GM18507 (cell line): ENCODE data around the gene GRIN2A.

Experiments
- DNase-seq: peaks from one replicate; pipeline ENCODE4 v3.0.0; 2011; ENCODE audit warnings: low read depth; ENCODE audit not compliant: insufficient read length; ENCODE audit errors: extremely low spot score
- FAIRE-seq: peaks from 2 replicates; lab custom pipeline; 2011; peaks lifted over from hg19 to GRCh38; lab: Jason Lieb, UNC

The GRIN2A gene

DNA sequence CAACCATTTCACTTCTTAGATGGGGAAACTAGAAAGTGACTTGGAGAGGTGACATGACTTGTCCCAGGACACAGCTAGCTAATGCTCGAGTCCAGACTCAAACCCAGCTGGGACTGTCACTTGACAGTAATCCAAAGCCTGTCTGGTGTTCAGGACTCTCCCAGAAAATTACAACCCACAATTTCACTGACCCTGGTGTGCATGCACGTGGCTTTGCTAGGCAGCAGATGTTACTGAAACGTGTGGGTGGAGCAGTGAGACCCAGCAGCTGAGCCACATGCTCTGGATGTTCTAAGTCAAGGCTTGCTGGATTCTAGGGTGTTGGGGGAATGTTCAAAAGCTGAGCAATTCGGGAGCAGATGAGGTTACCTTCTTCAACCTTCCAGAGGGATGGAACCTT is 364.6 kb downstream of the GRIN2A start:
- DNase-seq, result no peak
- FAIRE-seq, result no peak

GRCh38 chr16:9816644-9817043 is 365.6 kb downstream of the GRIN2A start:
- no peak for FAIRE-seq
- DNase-seq, result no peak

DNA sequence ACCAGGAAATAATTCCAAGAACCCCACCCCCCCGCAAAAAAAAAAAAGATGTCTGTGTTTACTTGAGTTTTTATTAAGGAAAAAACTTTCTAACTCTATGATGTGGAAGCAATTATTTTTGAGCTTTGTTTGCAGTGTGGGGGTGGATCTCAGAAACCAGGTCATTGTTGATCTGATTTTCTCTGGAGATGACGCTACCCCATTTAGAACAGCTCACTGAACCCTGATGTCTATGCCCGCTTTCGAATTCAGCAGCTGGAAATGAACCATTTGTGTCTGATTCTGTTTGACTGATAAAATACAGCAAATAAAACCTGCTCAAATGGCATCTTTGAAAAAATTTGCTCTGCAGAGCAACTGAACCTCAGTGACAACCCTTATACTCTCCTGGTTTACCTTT is 368.6 kb downstream of the GRIN2A start:
- FAIRE-seq (no peak), DNase-seq (no peak)

- FAIRE-seq, result no peak
- DNase-seq, result no peak
Observed at GRCh38 chr16:9808210-9808609, 374.0 kb downstream of the GRIN2A start.

- no peak for FAIRE-seq
- no peak for DNase-seq
Observed at GRCh38 chr16:9807302-9807701, 374.9 kb downstream of the GRIN2A start.

GRCh38 chr16:9805109-9805508 is 377.1 kb downstream of the GRIN2A start:
- DNase-seq (no peak), FAIRE-seq (no peak)

GRCh38 chr16:9802160-9802559 is 380.1 kb downstream of the GRIN2A start:
- DNase-seq (no peak), FAIRE-seq (no peak)

DNA sequence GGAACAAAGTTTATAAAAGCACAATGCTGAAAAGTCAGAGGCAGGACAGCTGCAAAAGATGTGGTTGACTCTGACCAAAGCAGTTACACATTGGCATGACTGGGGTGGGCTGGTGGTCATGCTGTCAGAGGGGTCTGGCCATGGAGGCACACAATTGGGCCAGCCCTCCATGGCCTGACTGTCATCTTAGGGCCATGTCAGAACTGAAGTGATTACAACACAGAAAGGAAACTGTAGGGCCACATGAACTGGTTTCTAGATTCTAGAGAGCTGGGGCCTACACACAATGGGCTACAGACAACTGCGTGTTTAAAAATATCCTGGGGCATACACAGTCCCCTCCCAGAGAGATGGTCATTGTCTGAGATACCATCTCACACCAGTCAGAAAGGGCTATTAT is 380.6 kb downstream of the GRIN2A start:
- FAIRE-seq, result no peak
- no peak for DNase-seq

- DNase-seq, result no peak
Observed at GRCh38 chr16:9800186-9800738, 382.0 kb downstream of the GRIN2A start.

GRCh38 chr16:9798952-9799580 is 383.2 kb downstream of the GRIN2A start:
- FAIRE-seq (no peak), DNase-seq (no peak)

More at GRCh38 chr16:9800186-9800738, 382.0 kb downstream of the GRIN2A start:
- no peak for FAIRE-seq

DNA sequence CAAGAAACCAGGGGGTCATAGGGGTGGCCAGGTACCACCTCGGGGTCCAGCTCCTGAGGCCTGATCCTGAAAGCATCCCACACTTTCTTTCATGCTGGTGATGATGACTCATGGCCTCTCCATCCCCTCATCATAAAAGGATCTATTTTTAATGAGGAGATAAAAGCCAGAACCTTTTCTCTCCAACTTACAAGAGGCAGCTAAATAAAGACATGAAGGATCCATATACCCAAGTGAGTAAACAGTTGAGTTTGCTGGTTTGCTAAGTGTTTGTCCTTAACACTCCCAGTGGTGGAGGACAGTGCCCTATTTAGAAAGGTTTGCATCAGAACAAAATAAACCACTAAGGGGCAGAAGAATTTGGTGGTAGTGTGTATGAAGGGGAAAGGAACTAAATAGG is 383.8 kb downstream of the GRIN2A start:
- DNase-seq (no peak), FAIRE-seq (no peak)

DNA sequence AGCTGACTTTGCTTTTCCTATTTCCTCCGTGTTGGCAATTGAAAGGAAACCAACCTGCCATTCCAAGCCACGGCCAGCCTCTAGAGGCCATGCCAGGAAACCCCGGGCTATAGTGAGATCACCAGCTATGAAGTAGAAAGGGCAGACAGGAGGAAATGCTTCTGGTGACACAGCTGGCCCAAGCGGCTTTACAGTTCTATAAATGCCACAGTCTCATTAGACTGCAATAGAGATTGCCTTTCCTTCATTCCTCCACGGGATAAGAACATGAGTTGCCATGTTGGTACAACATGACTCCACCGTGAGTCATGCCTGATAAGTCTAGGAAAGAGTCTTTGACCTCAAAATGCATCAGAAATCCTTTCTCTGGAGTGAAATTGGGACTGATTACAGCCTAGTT is 384.9 kb downstream of the GRIN2A start:
- no peak for DNase-seq
- no peak for FAIRE-seq

DNA sequence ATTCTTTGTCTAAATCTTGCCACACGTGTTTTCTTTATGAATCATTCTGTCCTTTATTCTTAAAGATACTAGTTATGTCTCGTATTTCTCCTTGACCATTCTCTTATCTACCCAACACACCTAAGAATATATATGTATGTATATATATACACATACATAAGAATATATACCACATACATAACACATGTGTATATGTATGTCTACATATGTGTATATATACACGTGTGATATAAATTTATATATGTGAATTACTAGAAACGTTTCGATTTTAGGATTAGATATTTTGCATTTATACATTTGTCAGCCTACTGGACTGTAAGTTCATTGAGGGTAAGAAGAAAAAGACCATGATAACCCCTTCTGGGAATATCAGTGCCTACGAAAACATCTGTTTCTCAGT is 388.6 kb downstream of the GRIN2A start:
- no peak for DNase-seq
- no peak for FAIRE-seq

- DNase-seq, result no peak
- no peak for FAIRE-seq
Observed at GRCh38 chr16:9791556-9791955, 390.7 kb downstream of the GRIN2A start.

DNA sequence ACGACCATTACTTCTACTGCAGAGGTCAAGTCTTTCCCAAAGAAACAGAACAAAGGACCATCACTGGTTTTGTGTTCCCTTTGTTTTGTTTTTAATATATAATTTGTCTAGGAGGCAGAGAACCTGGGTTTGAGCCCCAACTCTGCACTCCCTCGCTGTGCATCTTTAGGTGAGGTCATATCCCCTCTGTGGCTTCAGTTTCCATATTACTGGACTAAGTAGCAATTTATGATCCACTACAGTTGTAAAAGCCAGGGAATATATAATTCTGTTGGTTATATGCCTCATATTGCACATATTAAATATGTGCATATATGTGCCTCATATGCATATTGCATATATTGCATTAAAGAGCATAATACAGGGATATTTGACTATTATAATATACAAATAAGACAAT is 392.0 kb downstream of the GRIN2A start:
- DNase-seq (no peak), FAIRE-seq (no peak)

DNA sequence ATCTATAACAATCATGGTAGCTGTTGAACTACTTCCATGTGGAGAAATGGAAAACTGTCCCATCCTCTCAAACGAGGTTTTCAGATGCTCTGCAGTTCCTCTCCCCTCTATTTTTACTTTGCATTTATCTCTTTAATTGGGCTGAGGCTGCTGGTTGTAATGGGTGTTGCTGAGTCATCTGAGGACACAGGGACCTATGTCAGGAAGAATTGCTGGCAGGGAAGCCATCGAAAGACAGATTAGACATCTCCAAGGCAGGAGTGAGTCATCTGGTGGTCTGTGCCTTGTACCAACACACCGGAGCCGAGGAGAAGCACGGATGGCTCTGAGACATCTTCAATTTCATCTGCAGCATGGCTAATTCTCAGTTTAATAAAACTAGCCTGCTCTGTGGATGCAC is 394.5 kb downstream of the GRIN2A start:
- FAIRE-seq (no peak), DNase-seq (no peak)

- no peak for FAIRE-seq
- DNase-seq, result no peak
Observed at GRCh38 chr16:9780831-9781230, 401.4 kb downstream of the GRIN2A start.

DNA sequence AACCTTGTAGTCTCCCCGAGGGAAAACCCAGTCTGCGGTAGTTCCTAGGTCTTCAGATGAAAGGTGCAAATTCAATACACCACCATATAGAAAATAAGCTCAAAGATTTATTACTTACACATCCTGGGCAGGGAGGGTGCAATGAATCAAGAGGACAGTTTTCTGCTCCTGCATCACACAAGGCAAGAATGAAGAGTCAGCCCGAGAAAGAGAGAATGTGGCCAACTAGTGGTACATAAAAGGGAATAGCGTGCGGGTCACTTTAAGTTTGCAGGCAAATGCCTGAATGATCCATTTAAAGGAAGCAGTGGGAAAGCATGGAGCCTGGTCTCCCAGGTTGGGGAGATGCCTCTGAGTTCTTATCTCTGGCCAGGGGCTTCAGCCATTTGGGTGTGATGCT is 403.4 kb downstream of the GRIN2A start:
- FAIRE-seq (no peak), DNase-seq (no peak)

GRCh38 chr16:9775998-9776397 is 406.2 kb downstream of the GRIN2A start:
- DNase-seq (no peak), FAIRE-seq (no peak)

- DNase-seq, result no peak
- FAIRE-seq, result no peak
Observed at GRCh38 chr16:9773289-9773688, 408.9 kb downstream of the GRIN2A start.

DNA sequence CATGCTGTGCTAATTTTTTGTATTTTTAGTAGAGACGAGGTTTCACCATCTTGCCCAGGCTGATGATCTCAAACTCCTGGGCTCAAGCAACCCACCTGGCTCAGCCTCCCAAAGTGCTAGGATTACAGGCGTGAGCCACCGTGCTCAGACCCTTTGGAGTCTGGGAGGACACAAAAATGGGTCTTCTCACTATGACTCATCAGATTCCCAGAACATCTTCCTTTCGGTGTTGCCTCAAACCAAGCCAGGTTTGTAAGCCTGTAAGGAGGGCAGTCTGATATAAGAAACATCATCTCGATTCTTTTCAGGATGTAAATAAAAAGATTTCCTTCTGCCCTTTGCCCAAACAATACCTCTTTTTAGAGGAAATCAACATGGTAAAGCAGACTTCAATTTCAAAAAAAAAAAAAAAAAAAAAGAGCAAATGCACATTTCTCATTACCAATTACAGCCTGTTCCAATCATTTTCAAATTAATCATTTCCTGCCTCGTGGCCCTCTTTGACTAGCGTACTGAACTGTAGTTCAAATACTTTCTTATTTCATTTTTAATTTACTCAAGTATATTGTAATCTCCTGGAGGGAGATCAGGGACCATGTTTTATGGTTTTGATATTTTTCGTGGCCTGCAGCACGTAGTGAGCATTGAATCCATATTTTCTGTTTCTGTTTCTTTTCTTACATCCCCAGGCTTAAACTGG is 409.6 kb downstream of the GRIN2A start:
- DNase-seq, result no peak
- FAIRE-seq, result no peak
